Muscle layer of duodenum (tissue), 2 donors: Measurements from ENCODE around the gene EIF4E2.

ENCODE experiments used
- H3K27ac ChIP-seq: one replicate; pipeline ENCODE4 v1.7.0; 2013; ENCODE audit warnings: mild to moderate bottlenecking, low read length
- H3K27me3 ChIP-seq: one replicate; pipeline ENCODE4 v1.7.0; 2013; ENCODE audit warnings: low read depth, mild to moderate bottlenecking, control low read depth, low read length
- H3K36me3 ChIP-seq, 2 donors: one replicate each; pipeline ENCODE4 v1.7.0; 2013; ENCODE audit warnings: low read length in 2 of 2, control low read depth in 1 of 2, mild to moderate bottlenecking in 1 of 2; ENCODE audit not compliant: insufficient read depth in 2 of 2, control insufficient read depth in 1 of 2
- H3K4me1 ChIP-seq, 2 donors: one replicate each; pipeline ENCODE4 v1.7.0; 2013; ENCODE audit warnings: low read length in 2 of 2, mild to moderate bottlenecking in 2 of 2, control low read depth in 1 of 2, moderate library complexity in 1 of 2; ENCODE audit not compliant: insufficient read depth in 2 of 2, control insufficient read depth in 1 of 2
- H3K4me3 ChIP-seq, 2 donors: one replicate each; pipeline ENCODE4 v1.7.0; 2013; ENCODE audit warnings: low read length in 2 of 2, low read depth in 1 of 2, mild to moderate bottlenecking in 1 of 2
- H3K9me3 ChIP-seq, 2 donors: one replicate each; pipeline ENCODE4 v1.7.0; 2013; ENCODE audit warnings: low read length in 2 of 2, control low read depth in 1 of 2, mild to moderate bottlenecking in 1 of 2; ENCODE audit not compliant: control insufficient read depth in 1 of 2
- donor health status: healthy.

Gene EIF4E2

DNA sequence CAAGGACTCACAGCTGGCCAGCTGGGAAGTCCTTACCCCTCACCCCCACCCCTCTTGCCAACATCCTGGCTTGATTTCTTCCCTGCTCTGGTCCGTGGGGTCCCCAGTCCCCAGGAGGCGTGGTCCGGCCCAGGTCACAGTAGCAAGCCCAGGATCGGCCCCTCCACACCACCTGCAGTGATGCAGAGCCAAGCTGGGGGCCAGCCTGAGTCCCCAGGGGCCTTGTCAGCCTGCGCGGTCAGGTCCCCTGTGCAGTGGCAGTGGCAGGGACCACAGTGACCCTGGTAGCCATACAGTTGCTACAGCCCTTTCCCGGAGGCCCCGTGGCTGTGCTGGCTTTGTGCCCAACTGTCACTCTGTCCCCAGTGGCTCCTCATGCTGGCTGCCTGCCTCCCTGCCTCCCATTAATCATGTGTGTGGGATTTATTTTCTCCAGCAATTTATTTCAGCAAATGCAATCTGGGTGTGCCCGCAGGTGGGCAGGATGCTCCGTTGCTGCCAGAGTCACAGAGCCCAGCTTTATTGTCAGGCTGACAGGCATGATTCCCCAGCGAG is 39.1 kb upstream of the EIF4E2 start:
- Histone ChIP-seq H3K27me3 (no peaks in the 10 kb centered on the region), H3K36me3 (no peaks in the 10 kb centered on the region), H3K4me3 (no peak overlapping the region), H3K4me1 (no peaks in the 10 kb centered on the region), H3K9me3 (no peaks in the 10 kb centered on the region), H3K27ac (no peak overlapping the region)

DNA sequence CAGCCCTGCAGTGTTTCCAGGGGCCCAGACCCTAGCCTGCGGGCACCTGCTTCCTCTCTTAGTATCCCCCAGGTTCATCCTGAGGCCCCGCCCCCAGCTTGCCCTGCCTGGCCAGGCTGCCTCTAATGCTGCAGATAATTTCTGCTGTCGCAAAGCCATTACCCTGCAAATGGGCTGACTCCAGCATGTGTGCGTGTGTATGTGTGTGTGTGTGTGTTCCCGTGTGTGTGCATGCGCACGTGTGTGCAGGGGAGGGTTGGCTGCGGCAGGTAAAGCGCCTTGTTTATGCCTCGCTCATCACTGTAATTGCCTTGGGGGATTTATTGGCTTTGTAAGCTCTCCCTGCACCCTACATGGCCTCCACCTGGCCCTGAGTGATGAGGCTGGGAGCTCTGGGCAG is 37.9 kb upstream of the EIF4E2 start:
- H3K4me3 ChIP-seq, result no peak overlapping the region
- H3K27ac ChIP-seq, result no peak overlapping the region
- H3K27me3 ChIP-seq, result no peaks in the 10 kb centered on the region
- no peaks in the 10 kb centered on the region for H3K4me1 ChIP-seq
- H3K9me3 ChIP-seq, result no peaks in the 10 kb centered on the region
- no peaks in the 10 kb centered on the region for H3K36me3 ChIP-seq

DNA sequence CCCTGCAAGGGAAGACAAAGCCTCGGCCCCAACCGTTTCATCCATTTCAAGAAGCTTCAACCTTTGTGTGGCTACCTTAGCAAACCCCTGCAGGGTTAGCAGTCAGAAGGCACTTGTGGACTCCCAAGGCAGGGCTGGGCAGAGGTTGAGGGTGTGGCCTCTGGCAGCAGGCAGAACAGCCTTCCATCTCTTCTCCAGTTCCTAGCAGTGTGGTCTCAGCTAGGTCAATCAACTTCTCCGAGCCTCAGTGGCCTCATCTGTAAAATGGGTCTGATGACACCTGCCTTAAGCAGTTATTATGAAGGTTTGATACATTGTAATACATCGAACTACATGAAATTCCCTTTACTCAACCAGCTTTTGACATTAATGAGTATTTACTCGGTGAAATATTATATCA is 37.1 kb upstream of the EIF4E2 start:
- no peaks in the 10 kb centered on the region for H3K4me1 ChIP-seq
- no peak overlapping the region for H3K27ac ChIP-seq
- no peaks in the 10 kb centered on the region for H3K36me3 ChIP-seq
- H3K27me3 ChIP-seq, result no peaks in the 10 kb centered on the region
- H3K9me3 ChIP-seq, result no peaks in the 10 kb centered on the region
- no peak overlapping the region for H3K4me3 ChIP-seq

DNA sequence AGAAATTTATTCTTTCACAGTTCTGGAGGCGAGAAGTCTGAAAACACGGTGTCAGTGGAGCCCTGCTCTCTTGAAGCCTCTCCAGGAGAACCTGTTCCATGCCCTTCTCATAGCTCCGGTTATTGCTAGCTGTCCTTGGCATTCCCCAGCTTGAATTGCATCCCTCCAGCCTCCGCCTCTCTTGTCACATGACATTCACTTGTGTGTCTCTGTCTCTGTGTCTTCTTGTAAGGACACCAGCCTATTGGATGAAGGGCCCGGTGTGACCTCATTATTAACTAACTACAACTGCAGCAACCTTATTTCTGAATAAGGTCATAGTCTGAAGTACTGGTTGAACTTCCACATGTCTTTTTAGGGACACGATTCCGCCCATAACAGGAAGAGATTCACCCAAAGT is 34.9 kb upstream of the EIF4E2 start:
- H3K27me3 ChIP-seq, result no peaks in the 10 kb centered on the region
- no peak overlapping the region for H3K4me3 ChIP-seq
- no peaks in the 10 kb centered on the region for H3K9me3 ChIP-seq
- no peaks in the 10 kb centered on the region for H3K4me1 ChIP-seq
- no peak overlapping the region for H3K27ac ChIP-seq
- H3K36me3 ChIP-seq, result no peaks in the 10 kb centered on the region

DNA sequence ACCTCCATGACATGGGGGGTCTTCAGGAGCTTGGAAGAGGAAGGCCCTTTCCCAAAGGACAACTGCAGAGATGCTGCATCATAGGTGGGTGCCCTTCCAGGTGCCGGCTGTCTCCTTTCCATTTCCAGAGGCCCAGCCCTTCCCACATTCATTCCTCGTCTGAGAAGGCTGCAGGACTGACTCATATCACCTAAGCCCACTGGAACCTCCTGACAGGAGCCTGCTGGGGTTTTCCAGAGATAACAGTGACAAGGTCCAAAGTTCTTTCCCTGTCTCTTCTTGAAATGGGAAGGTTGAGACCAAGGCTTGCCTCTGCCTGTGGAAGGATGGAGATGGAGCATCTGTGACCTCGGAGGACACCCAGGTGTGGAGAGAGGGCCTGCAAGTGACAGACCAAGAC is 33.9 kb upstream of the EIF4E2 start:
- Histone ChIP-seq H3K27me3 (no peaks in the 10 kb centered on the region), H3K4me3 (no peak overlapping the region), H3K9me3 (no peaks in the 10 kb centered on the region), H3K4me1 (no peaks in the 10 kb centered on the region), H3K36me3 (no peaks in the 10 kb centered on the region), H3K27ac (no peak overlapping the region)

DNA sequence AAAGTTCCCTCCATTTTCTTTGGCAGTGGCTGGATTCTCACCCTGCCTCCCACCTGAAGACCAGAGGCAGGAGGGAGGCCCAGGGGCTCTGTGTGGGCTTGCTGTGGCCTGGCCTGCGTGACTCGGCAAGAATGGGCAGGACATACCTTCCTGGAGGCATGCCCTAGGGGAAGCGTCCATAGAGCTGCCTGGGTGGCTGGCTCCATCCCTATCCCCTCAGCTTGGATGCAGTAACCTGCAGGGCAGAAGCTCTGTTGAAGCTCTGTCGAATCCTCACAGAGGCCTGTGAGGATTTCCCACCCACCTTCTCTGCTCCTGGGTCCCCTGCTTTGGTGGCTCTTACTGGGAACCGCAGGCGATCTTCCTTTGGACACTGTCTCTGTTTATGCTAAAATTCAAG is 31.6 kb upstream of the EIF4E2 start:
- Histone ChIP-seq H3K27me3 (peaks cover 8% of the 10 kb centered on the region), H3K27ac (no peak overlapping the region), H3K4me3 (no peak overlapping the region), H3K4me1 (peaks cover 0 to 18% of the 10 kb centered on the region in 2 donors), H3K9me3 (no peaks in the 10 kb centered on the region), H3K36me3 (no peaks in the 10 kb centered on the region)

DNA sequence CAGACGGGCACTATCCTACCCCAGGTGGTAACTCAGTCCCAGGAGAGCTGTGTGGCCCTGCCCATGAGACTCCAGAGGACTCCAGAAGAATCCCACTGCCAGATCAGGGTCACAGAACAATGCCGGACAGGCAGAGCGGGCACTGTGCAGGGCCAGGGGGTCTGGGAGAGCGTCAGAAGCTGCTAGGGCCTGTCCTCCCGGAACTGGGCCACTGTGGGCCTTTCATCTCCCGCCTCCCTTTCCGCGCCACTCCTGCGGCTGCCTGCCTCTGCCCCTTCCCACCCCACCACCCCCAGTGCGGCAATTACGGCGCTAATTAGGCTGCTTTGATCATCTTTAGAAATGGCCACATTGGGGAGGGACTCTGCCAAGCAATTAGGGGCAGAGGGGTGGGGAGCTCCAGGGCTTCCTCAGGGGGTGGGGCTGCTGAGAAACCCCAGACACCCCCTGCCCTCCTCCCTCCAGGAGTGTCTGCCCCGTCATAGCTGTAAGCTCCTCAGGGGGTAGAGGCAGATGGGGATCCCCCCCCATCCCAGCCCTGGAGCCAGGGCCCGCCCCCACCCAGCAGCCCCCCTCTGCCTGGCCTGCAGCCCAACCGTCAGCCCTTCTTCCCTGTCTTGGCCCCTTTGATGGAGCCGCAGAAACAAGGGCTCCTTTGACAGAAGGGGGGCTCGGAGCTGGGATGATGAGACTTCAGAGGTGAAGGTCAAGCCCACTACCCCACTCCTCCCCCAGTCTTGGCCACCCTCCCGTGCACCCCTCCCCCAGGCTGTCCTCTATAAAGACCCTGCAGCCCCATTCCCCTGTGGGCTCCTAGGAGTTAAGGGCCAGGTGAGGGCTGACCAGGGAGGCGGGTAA is 30.7 kb upstream of the EIF4E2 start, which contains the start of gene PRSS56:
PRSS56 (plus strand) TSS at position 808 of the 858 bp plus-strand sequence. CDS start 211 bp downstream, outside the sequence.
- Histone ChIP-seq H3K27me3 (peaks cover 14% of the 10 kb centered on the region), H3K36me3 (no peaks in the 10 kb centered on the region), H3K9me3 (no peaks in the 10 kb centered on the region), H3K4me1 (peaks cover 0 to 22% of the 10 kb centered on the region in 2 donors), H3K27ac (no peak within 1 kb of the TSS), H3K4me3 (no peak within 1 kb of the TSS)

DNA sequence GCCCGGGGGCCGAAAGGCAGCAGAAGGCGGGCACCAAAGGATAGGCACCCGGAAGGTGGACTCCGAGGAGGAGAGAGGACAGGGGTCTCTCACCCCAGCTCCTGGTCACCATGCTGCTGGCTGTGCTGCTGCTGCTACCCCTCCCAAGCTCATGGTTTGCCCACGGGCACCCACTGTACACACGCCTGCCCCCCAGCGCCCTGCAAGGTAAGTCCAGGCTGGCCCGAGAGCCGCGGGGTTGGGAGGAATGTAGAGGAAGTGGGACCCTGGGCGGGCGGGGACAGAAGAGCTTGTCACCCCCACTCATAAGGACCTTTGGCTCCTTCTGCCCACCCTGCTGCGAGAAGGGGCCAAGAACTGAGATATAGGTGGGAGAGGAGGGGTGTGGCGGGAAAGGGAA is 30.0 kb upstream of the EIF4E2 start:
- H3K9me3 ChIP-seq, result no peaks in the 10 kb centered on the region
- peaks cover 14% of the 10 kb centered on the region for H3K27me3 ChIP-seq
- peaks cover 0 to 25% of the 10 kb centered on the region in 2 donors for H3K4me1 ChIP-seq

DNA sequence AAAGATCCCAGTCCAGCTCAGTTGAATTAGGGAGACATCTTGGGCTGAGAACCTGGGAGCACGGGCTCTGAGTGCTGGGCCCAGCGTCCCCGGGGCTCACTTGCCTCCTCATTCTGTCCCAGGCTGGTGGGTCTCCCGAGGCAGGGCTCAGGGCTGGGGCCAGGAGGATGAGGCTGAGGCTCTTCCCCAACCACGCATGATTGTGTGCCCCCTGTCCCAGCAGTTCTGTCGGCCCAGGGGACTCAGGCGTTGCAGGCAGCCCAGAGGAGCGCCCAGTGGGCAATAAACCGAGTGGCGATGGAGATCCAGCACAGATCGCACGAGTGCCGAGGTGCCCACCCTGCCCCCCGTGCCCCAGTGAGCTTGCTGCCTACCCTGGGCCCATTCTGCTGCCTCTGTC is 29.4 kb upstream of the EIF4E2 start:
- Histone ChIP-seq H3K27ac (no peak overlapping the region), H3K36me3 (no peaks in the 10 kb centered on the region), H3K4me3 (no peak overlapping the region), H3K4me1 (peaks cover 0 to 28% of the 10 kb centered on the region in 2 donors), H3K9me3 (no peaks in the 10 kb centered on the region), H3K27me3 (peaks cover 14% of the 10 kb centered on the region)

More for the DNA sequence above, 30.0 kb upstream of the EIF4E2 start:
- H3K36me3 ChIP-seq, result no peaks in the 10 kb centered on the region
- H3K4me3 ChIP-seq, result no peak overlapping the region
- no peak overlapping the region for H3K27ac ChIP-seq

DNA sequence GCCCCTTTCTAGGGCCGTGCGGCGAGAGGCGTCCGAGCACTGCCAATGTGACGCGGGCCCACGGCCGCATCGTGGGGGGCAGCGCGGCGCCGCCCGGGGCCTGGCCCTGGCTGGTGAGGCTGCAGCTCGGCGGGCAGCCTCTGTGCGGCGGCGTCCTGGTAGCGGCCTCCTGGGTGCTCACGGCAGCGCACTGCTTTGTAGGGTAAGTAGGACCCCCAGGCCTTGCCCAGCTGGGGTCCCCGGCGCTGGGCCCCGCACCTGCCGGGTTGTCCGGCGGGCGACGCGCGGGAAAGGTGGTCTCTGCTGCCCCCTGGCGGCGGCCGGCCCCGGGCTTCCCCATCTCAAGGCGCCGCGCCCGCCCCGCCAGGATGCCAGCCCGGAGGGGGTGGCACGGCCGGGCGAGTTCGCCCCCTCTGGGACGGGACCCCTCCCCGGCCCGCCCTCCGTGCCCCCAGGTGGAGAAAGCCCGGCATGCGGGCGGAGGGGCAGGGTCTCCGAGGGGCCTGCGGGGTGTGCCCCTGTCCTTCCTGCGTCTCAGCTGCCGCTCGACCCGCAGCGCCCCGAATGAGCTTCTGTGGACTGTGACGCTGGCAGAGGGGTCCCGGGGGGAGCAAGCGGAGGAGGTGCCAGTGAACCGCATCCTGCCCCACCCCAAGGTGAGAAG is 28.4 kb upstream of the EIF4E2 start:
- peaks cover 14% of the 10 kb centered on the region for H3K27me3 ChIP-seq
- no peaks in the 10 kb centered on the region for H3K9me3 ChIP-seq
- H3K27ac ChIP-seq, result no peak overlapping the region
- H3K4me1 ChIP-seq, result peaks cover 0 to 28% of the 10 kb centered on the region in 2 donors
- H3K36me3 ChIP-seq, result no peaks in the 10 kb centered on the region
- H3K4me3 ChIP-seq, result peak overlapping the region in 1 of 2 donors; percentile 56

DNA sequence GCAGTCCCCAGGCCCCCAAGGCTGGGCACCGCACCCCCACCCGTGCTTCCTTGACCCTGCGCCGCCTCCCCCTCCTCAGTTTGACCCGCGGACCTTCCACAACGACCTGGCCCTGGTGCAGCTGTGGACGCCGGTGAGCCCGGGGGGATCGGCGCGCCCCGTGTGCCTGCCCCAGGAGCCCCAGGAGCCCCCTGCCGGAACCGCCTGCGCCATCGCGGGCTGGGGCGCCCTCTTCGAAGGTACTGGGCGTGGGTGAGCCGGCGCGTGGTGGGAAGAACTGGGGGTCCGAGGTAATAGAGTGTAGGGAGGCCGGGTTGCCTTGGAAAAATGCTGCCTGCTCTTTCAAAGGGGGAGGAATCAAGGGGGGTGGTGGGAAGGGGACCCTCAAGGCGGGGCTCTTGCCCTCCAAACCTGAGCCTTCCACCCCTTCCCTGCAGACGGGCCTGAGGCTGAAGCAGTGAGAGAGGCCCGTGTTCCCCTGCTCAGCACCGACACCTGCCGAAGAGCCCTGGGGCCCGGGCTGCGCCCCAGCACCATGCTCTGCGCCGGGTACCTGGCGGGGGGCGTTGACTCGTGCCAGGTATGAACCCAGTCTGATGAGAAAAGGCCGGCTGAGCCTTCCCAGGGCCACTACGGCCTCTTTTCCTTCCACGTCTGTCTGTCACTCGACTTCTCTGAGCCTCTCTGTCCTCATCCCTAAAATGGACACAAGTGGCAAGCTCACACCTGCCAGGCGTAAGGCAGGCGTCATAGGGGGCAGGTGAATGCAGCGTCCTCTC is 27.7 kb upstream of the EIF4E2 start:
- Histone ChIP-seq H3K36me3 (no peaks in the 10 kb centered on the region), H3K4me3 (peak overlapping the region in 1 of 2 donors; percentile 56), H3K4me1 (peaks cover 0 to 28% of the 10 kb centered on the region in 2 donors), H3K27ac (no peak overlapping the region), H3K27me3 (peaks cover 14% of the 10 kb centered on the region), H3K9me3 (no peaks in the 10 kb centered on the region)
